Measurements from ENCODE around the gene CLEC16A. TPM values are rescaled to one million over a fixed set of nuclear protein-coding genes. Genes with fewer than 3 reads are reported as not detected.

The CLEC16A gene
- total and polyA plus RNA-seq, 9 of the 15 experiments (the other 6 are each of a cell fraction or from before 2014, with no cell fraction given): 1.00 to 22.3 (median 10.0) TPM

GRCh38 chr16:11067266-11067665 is 122.9 kb downstream of the CLEC16A start (continued):
- no peak for TF ChIP-seq JUND (IDR thresholded peaks at IDR 0.05; ENCODE audit: borderline replicate concordance, low read depth, low read length)
- TF ChIP-seq JUND (tag; IDR thresholded peaks at IDR 0.05; ENCODE audit: borderline replicate concordance, low read depth, low read length): no peak

DNA sequence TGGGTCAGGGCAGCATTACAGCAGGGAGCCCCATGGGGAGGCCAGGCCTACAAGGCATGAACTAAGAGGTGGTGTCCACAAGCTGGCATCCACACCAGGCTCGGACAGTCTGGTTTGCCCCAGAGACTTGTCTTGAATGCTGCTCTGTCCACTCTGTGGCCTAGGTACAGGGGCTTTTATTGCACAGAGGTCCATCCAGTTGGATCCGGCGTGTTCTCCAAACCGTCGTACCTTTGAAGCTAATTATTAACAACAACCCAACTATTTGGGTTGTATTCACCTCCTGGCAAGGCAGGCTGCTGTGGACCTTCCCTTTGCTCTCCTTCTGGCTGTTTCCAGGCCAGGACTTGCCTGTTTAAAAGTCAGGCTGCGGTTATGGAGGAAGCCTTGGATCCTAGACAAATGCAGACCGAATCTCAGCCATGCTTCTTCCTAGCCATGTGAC is 123.4 kb downstream of the CLEC16A start:
- no peaks in the 10 kb centered on the region for H3K9me1 ChIP-seq (ENCODE audit: control insufficient read depth, insufficient read depth, low read length)
- 90% methylated on average over 7 of the region's 7 CpGs for WGBS (ENCODE audit: insufficient coverage, low coverage, missing lambda C conversion rate)
- H3K79me2 ChIP-seq (ENCODE audit: control insufficient read depth, insufficient read depth, low read length): no peaks in the 10 kb centered on the region
- no peak overlapping the region for H3K4me2 ChIP-seq (ENCODE audit: insufficient read depth, low read length)
- no TSS peak for BruUV-seq (replicated peaks)
- H4K20me1 ChIP-seq (replicated peaks; ENCODE audit: control insufficient read depth, insufficient read depth, low read length): no peaks in the 10 kb centered on the region
- CTCF ChIA-PET (ENCODE audit: low intra/inter-chr PET ratio): no interaction called here
- DNase-seq (ENCODE audit: extremely low read depth in 1 of 4, low spot score in 3 of 4): no peak
- in situ Hi-C loops (cut with MboI) (no loop called here), intact Hi-C loops (cut with micrococcal nuclease) (no loop called here)
- POLR2A ChIA-PET: interaction anchor here (1.1 to 1.6 kb wide), 2 partner anchors 9 to 17 kb away, joined by 3 to 5 read pairs; no protein-coding TSS in a partner anchor
- no peaks in the 10 kb centered on the region for H3K9me3 ChIP-seq (replicated peaks; ENCODE audit: control insufficient read depth, insufficient read depth, low read depth, low read length)
- H3K27ac ChIP-seq (ENCODE audit: extremely low read depth, low read depth, low read length): no peak overlapping the region
- no peak overlapping the region for H3K4me3 ChIP-seq
- H2AFZ ChIP-seq (ENCODE audit: low read depth, low read length): no peak overlapping the region
- H3K9ac ChIP-seq (ENCODE audit: insufficient read depth in 1 of 2, low read depth in 2 of 2, low read length in 2 of 2): no peak overlapping the region
- H3K27me3 ChIP-seq (ENCODE audit: control insufficient read depth in 2 of 2, insufficient read depth in 2 of 2, low read length in 2 of 2): no peaks in the 10 kb centered on the region
- H3K36me3 ChIP-seq (ENCODE audit: control insufficient read depth, insufficient read depth, low read length): peaks cover 22% of the 10 kb centered on the region; the same call in 1 of the 3 replicates
- FAIRE-seq: no peak
- no peak for ATAC-seq
- H3K4me1 ChIP-seq (replicated peaks in 1 of 2; ENCODE audit: control insufficient read depth in 2 of 2, insufficient read depth in 2 of 2, low read length in 2 of 2): peaks cover 6 to 10% of the 10 kb centered on the region in 2 experiments; a peak in 3 of 5 replicates
- TF ChIP-seq POLR2G (IDR thresholded peaks at IDR 0.05; ENCODE audit: low read depth, low read length): no peak
- no peak for TF ChIP-seq ZNF512 (tag; IDR thresholded peaks at IDR 0.05)
- no peak for TF ChIP-seq CXXC5 (CRISPR knock-in tag; IDR thresholded peaks at IDR 0.05)
- no peak for TF ChIP-seq NONO (IDR thresholded peaks at IDR 0.05; ENCODE audit: low read depth in 2 of 2, low read length in 1 of 2)
- no peak for TF ChIP-seq PPARD (CRISPR knock-in tag; IDR thresholded peaks at IDR 0.05)
- TF ChIP-seq ESRRA (IDR thresholded peaks at IDR 0.05; ENCODE audit: borderline replicate concordance, low read depth): no peak
- TF ChIP-seq, protein P1, sequence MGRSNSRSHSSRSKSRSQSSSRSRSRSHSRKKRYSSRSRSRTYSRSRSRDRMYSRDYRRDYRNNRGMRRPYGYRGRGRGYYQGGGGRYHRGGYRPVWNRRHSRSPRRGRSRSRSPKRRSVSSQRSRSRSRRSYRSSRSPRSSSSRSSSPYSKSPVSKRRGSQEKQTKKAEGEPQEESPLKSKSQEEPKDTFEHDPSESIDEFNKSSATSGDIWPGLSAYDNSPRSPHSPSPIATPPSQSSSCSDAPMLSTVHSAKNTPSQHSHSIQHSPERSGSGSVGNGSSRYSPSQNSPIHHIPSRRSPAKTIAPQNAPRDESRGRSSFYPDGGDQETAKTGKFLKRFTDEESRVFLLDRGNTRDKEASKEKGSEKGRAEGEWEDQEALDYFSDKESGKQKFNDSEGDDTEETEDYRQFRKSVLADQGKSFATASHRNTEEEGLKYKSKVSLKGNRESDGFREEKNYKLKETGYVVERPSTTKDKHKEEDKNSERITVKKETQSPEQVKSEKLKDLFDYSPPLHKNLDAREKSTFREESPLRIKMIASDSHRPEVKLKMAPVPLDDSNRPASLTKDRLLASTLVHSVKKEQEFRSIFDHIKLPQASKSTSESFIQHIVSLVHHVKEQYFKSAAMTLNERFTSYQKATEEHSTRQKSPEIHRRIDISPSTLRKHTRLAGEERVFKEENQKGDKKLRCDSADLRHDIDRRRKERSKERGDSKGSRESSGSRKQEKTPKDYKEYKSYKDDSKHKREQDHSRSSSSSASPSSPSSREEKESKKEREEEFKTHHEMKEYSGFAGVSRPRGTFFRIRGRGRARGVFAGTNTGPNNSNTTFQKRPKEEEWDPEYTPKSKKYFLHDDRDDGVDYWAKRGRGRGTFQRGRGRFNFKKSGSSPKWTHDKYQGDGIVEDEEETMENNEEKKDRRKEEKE (IDR thresholded peaks at IDR 0.05; ENCODE audit: borderline replicate concordance in 1 of 2, control insufficient read depth in 1 of 2, low read depth in 2 of 2, low read length in 1 of 2): no peak
- TF ChIP-seq GATAD2A (IDR thresholded peaks at IDR 0.05): no peak

Measured in K562 (cell line).